BJ (cell line): ENCODE measurements around the gene HMCN2. TPM values are rescaled to one million over a fixed set of nuclear protein-coding genes. Genes with fewer than 3 reads are reported as not detected.
A peak's percentile ranks its signal among the peaks of the same experiment; 100 is the strongest.

ENCODE experiments used
- CTCF ChIA-PET: fragments of 350-600 bp; formaldehyde crosslinking; extraction: SDS; loops from one replicate; lab custom pipeline; 2021; ENCODE audit warnings: antibody characterized with exemption, inconsistent platforms; lab: Yijun Ruan, JAX
- POLR2A ChIA-PET: fragments of 300-600 bp; sonication (Branson Sonifier 250); formaldehyde crosslinking; extraction: SDS; loops from one replicate; lab custom pipeline; 2021; ENCODE audit warnings: antibody characterized with exemption; lab: Charles Lee
- DNase-seq: peaks from one replicate; pipeline ENCODE4 v3.0.0-alpha.2; 2011; ENCODE audit warnings: low read depth
- H3K27me3 ChIP-seq: 2 replicates; pipeline ENCODE4 v1.6.0; 2011; ENCODE audit warnings: low read length; ENCODE audit not compliant: control insufficient read depth, insufficient read depth
- H3K36me3 ChIP-seq: 2 replicates; pipeline ENCODE4 v1.5.1; 2011; ENCODE audit warnings: low read length; ENCODE audit not compliant: control insufficient read depth, insufficient read depth
- H3K4me3 ChIP-seq: 2 replicates; pipeline ENCODE4 v1.5.1; 2011; ENCODE audit warnings: low read depth, mild to moderate bottlenecking, control low read depth, low read length
- polyA plus RNA-seq: library from polyadenylated mRNA; depleted of rRNA; stranded (reverse); fragments of >200 nt; gene quantifications from 2 replicates; pipeline ENCODE4 v1.2.3, GENCODE V29; 2011
- TF ChIP-seq, protein P1 (sequence below): IDR thresholded peaks from 2 replicates; pipeline ENCODE4 v1.5.1; 2011; ENCODE audit warnings: low read depth, mild to moderate bottlenecking, control low read depth, inconsistent platforms, low read length, moderate library complexity; ENCODE audit not compliant: insufficient read depth

Gene HMCN2
- polyA plus RNA-seq, 1 experiment, result not detected

DNA sequence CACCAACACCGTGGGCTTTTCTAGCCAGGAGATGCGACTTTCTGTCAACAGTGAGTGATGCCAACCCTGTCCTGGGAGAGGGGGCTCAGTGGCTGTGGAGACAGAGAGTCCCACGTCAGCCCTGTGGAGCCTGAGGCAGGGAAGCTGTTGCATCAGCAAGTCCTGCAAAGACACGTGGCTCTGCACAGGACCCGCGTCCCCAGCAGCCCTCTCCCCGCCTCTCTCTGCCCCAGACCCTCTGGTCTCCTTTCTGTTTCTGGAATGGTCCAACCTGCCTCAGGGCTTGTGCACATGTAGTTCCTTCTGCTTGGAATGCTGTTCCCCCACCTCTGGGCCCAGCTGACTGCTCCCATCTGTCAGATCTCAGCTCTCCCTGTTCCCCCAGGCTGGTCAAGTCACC lies 60.4 kb downstream of the HMCN2 start:
- ChIA-PET POLR2A (no interaction called here), CTCF (interaction anchor here (1.4 kb wide), 2 partner anchors 9 to 35 kb away, joined by 3 to 4 read pairs; no protein-coding TSS in a partner anchor)
- DNase-seq, result no peak
- Histone ChIP-seq H3K27me3 (peaks cover 40% of the 10 kb centered on the region), H3K4me3 (no peak overlapping the region), H3K36me3 (no peaks in the 10 kb centered on the region)
- TF ChIP-seq, protein P1, sequence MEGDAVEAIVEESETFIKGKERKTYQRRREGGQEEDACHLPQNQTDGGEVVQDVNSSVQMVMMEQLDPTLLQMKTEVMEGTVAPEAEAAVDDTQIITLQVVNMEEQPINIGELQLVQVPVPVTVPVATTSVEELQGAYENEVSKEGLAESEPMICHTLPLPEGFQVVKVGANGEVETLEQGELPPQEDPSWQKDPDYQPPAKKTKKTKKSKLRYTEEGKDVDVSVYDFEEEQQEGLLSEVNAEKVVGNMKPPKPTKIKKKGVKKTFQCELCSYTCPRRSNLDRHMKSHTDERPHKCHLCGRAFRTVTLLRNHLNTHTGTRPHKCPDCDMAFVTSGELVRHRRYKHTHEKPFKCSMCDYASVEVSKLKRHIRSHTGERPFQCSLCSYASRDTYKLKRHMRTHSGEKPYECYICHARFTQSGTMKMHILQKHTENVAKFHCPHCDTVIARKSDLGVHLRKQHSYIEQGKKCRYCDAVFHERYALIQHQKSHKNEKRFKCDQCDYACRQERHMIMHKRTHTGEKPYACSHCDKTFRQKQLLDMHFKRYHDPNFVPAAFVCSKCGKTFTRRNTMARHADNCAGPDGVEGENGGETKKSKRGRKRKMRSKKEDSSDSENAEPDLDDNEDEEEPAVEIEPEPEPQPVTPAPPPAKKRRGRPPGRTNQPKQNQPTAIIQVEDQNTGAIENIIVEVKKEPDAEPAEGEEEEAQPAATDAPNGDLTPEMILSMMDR, result no peak

DNA sequence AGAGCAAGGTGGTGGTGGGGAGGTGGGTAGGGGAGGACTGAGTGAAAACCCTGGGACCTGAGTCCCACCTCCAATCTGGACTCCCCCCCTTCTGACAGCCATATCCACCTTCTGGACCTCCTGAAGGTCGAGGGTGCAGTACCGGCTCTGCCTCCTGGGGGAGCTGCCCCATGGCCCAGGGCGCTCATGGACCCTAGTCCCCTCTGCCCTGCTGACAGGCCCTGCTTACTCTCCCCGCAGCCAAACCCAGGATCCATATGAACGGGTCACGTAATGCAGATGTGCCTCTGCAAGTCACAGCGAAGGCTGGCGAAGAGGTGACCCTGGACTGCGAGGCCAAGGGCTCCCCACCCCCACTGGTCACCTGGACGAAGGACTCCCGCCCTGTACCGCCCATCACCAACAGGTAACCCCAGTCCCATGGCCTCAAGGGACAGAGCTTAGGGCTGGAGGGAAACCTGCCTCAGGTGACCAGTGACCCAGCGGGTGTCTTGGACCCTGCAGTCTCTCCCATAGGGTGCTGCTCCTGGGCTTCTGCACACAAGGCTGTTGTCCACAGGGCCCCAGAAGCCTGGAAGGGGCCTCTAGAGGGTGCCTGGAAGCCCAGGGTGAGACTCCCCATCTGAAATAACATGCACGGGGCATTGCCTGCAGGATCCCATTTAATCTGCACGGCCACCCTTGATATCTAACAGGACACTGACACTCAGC lies 61.7 kb downstream of the HMCN2 start:
- DNase-seq, result no peak

DNA sequence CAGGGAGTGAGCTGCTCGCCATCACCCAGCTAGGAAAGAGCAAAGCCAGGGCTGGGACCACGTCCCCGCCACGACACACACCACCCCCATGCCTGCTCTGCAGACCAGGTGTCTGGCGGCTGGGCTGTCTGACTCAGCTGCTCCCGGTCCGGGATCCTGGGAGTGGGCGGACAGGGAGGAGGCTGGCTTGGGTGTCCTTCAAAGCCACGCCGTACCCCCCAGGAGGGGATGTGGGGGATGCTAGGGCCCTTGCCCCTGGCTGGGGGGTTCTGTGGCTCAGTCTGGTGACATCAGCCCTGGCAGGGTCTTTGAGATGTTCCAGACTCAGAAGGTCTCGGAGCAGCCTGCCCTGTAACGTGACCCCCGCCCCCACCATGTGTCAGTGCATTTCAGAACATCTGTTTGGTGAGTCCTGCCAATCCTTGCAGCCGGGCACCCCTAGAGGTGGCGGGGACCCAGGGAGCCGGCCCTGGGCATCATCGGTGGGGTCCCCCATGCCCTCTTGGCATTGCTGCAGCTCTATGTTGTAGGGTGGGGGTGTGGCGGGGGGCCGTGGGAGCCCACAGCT lies 62.3 kb downstream of the HMCN2 start:
- TF ChIP-seq, protein P1, result no peak
- Histone ChIP-seq H3K36me3 (no peaks in the 10 kb centered on the region), H3K4me3 (no peak overlapping the region), H3K27me3 (peaks cover 39% of the 10 kb centered on the region)
- POLR2A ChIA-PET, result interaction anchor here (0.6 kb wide), 1 partner anchor 99 kb away, joined by 3 read pairs; no protein-coding TSS in a partner anchor
- DNase-seq, result no peak
- CTCF ChIA-PET, result interaction anchor here (0.8 to 1.0 kb wide), 2 partner anchors 13 to 37 kb away, joined by 3 to 4 read pairs; no protein-coding TSS in a partner anchor

More for the DNA sequence above, 61.7 kb downstream of the HMCN2 start:
- Histone ChIP-seq H3K4me3 (no peak overlapping the region), H3K36me3 (no peaks in the 10 kb centered on the region), H3K27me3 (peaks cover 37% of the 10 kb centered on the region)
- POLR2A ChIA-PET, result interaction anchor here (0.6 kb wide), 1 partner anchor 100 kb away, joined by 3 read pairs; no protein-coding TSS in a partner anchor
- TF ChIP-seq, protein P1, result peak; percentile 39; the same call in 1 of the 2 replicates
- CTCF ChIA-PET, result interaction anchor here (0.8 to 1.4 kb wide), 6 partner anchors 8 to 74 kb away, joined by 3 to 5 read pairs (median 4); no protein-coding TSS in a partner anchor

DNA sequence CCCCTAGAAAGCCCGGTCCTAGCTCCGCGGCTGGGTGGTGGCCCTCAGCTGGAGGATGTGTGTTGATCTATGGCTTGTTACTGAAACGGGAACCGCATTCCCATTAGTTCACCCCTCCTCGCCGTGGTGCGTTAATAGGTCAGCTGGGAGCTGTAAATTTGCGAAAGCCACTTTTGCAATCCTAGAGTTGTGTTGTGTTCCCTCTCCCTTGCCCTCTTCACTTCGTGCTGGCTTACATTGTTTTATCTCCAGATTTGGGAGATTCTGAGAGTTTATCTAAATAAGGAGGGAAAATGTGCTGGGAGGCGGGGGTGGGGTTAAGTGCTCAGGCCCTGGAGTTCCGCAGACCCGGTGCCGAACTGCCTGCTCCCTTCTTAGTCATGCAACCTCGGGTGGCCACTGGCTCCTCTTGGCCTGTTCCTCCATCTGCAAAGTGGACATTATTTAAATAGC lies 62.8 kb downstream of the HMCN2 start:
- DNase-seq, result no peak
- Histone ChIP-seq H3K27me3 (peaks cover 40% of the 10 kb centered on the region), H3K4me3 (no peak overlapping the region), H3K36me3 (no peaks in the 10 kb centered on the region)
- TF ChIP-seq, protein P1, result no peak
- ChIA-PET CTCF (interaction anchor here (1.0 kb wide), 1 partner anchor 36 kb away, joined by 3 read pairs; no protein-coding TSS in a partner anchor), POLR2A (no interaction called here)

DNA sequence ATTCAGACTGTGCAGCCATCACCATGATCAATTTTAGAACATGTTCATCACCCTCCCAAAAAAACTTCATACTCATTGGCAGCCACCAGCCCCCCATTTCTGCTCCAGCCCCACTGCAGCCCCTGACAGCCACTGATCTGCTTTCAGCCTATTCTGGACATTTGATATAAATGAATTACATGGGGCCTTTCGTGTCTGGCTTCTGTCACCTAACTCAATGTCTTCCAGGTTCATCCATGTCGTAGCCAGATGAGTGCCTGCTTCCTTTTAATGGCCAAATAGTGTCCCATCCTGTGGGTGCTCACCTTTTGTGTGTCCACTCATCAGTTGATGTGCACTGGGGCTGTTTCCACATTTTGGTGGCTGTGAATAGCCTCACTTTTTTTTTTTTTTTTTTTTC lies 63.5 kb downstream of the HMCN2 start:
- CTCF ChIA-PET, result no interaction called here
- Histone ChIP-seq H3K4me3 (no peak overlapping the region), H3K27me3 (peaks cover 46% of the 10 kb centered on the region), H3K36me3 (no peaks in the 10 kb centered on the region)
- TF ChIP-seq, protein P1, result no peak
- POLR2A ChIA-PET, result no interaction called here
- DNase-seq, result no peak
